Chondrocyte (in vitro differentiated cells): ENCODE measurements around the gene COA6. TPM values are rescaled to one million over a fixed set of nuclear protein-coding genes. Genes with fewer than 3 reads are reported as not detected.

Source experiments
- DNase-seq: peaks from one replicate; pipeline ENCODE4 v3.0.0; 2021; ENCODE audit warnings: mixed read lengths, low spot score
- H3K27ac Mint-ChIP-seq: one replicate; pipeline ENCODE4 v1.8.0; 2021; ENCODE audit warnings: mild to moderate bottlenecking, moderate library complexity, mixed read lengths; ENCODE audit not compliant: unreplicated experiment
- H3K27me3 Mint-ChIP-seq: 2 replicates; pipeline ENCODE4 v1.8.0; 2021; ENCODE audit warnings: low read depth, mixed read lengths
- H3K36me3 Mint-ChIP-seq: 2 replicates; pipeline ENCODE4 v1.8.0; 2021; ENCODE audit warnings: low read depth, mixed read lengths
- H3K4me1 Mint-ChIP-seq: 2 replicates; pipeline ENCODE4 v1.8.0; 2021; ENCODE audit warnings: low read depth, mild to moderate bottlenecking, mixed read lengths
- H3K4me3 Mint-ChIP-seq: one replicate; pipeline ENCODE4 v1.8.0; 2021; ENCODE audit warnings: mild to moderate bottlenecking, moderate library complexity, mixed read lengths; ENCODE audit not compliant: unreplicated experiment
- H3K9me3 Mint-ChIP-seq: 2 replicates; pipeline ENCODE4 v1.8.0; 2021; ENCODE audit warnings: low read depth, mixed read lengths
- total RNA-seq: library from RNA; stranded (reverse); gene quantifications from 3 replicates; pipeline ENCODE4 v1.2.1, GENCODE V29; 2021
- TF ChIP-seq, protein P1 (sequence below): fragments of 200-600 bp; sonication (generic); IDR thresholded peaks from 2 replicates; pipeline ENCODE4 v1.5.0; 2021; ENCODE audit warnings: antibody characterized with exemption, mild to moderate bottlenecking, moderate library complexity

COA6 gene
- total RNA-seq, 1 donor from 2014 or later: 16.1 TPM

- no peak overlapping the region for H3K27ac Mint-ChIP-seq
- H3K4me1 Mint-ChIP-seq: no peaks in the 10 kb centered on the region
- no peak for DNase-seq
- H3K9me3 Mint-ChIP-seq: peaks cover 3% of the 10 kb centered on the region
- H3K27me3 Mint-ChIP-seq: peaks cover 15% of the 10 kb centered on the region
- H3K4me3 Mint-ChIP-seq: no peak overlapping the region
- H3K36me3 Mint-ChIP-seq: no peaks in the 10 kb centered on the region
- TF ChIP-seq, protein P1, sequence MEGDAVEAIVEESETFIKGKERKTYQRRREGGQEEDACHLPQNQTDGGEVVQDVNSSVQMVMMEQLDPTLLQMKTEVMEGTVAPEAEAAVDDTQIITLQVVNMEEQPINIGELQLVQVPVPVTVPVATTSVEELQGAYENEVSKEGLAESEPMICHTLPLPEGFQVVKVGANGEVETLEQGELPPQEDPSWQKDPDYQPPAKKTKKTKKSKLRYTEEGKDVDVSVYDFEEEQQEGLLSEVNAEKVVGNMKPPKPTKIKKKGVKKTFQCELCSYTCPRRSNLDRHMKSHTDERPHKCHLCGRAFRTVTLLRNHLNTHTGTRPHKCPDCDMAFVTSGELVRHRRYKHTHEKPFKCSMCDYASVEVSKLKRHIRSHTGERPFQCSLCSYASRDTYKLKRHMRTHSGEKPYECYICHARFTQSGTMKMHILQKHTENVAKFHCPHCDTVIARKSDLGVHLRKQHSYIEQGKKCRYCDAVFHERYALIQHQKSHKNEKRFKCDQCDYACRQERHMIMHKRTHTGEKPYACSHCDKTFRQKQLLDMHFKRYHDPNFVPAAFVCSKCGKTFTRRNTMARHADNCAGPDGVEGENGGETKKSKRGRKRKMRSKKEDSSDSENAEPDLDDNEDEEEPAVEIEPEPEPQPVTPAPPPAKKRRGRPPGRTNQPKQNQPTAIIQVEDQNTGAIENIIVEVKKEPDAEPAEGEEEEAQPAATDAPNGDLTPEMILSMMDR: no peak
Observed at GRCh38 chr1:234357831-234358230, 15.4 kb upstream of the COA6 start.

- H3K4me3 Mint-ChIP-seq: no peak overlapping the region
- no peaks in the 10 kb centered on the region for H3K9me3 Mint-ChIP-seq
- no peak for DNase-seq
- H3K4me1 Mint-ChIP-seq: no peaks in the 10 kb centered on the region
- no peak overlapping the region for H3K27ac Mint-ChIP-seq
- TF ChIP-seq, protein P1: no peak
- peaks cover 5% of the 10 kb centered on the region for H3K27me3 Mint-ChIP-seq
- no peaks in the 10 kb centered on the region for H3K36me3 Mint-ChIP-seq
Observed at GRCh38 chr1:234361102-234361603, 12.1 kb upstream of the COA6 start.

GRCh38 chr1:234362558-234362957 lies 10.7 kb upstream of the COA6 start:
- Mint-ChIP-seq H3K27ac (no peak overlapping the region), H3K9me3 (no peaks in the 10 kb centered on the region), H3K36me3 (no peaks in the 10 kb centered on the region), H3K27me3 (peaks cover 5% of the 10 kb centered on the region), H3K4me3 (no peak overlapping the region), H3K4me1 (no peaks in the 10 kb centered on the region)
- TF ChIP-seq, protein P1: no peak
- no peak for DNase-seq

DNA sequence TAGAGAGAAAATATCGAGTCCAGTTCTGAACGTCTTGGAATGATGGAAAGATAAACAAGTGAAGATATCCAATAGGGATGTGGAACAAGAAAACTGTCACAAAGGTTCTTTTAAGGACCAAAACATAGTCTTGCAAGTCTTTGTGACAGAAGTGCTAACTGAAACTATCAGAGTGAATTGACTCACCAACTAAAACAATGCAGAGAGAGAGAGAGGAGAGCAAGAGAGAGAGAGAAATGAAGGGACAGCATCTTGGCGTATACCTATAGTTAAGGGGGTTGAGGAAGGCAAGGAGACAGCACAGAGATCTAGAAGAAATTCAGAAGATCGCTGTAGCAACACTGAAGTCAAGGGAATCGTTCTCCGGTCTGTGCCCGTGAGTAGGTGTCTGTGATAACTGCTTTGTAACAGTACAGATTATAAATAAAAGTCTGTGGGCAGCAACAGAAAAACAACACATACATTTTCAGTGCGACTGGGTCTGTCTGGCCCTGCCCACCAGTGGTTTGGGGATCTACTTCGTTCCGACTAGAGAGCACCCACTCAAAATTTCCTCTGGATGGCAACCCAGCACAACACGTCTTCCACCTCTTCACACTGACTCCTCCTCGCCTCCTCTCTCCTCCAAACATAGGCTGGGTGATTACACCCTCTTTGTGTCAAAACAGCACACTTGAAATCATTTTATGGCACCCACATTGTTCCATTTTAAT lies 4.8 kb upstream of the COA6 start:
- Mint-ChIP-seq H3K4me3 (no peak overlapping the region), H3K4me1 (peaks cover 16% of the 10 kb centered on the region), H3K27me3 (no peaks in the 10 kb centered on the region), H3K36me3 (no peaks in the 10 kb centered on the region), H3K9me3 (no peaks in the 10 kb centered on the region), H3K27ac (no peak overlapping the region)
- DNase-seq: no peak
- TF ChIP-seq, protein P1: no peak

DNA sequence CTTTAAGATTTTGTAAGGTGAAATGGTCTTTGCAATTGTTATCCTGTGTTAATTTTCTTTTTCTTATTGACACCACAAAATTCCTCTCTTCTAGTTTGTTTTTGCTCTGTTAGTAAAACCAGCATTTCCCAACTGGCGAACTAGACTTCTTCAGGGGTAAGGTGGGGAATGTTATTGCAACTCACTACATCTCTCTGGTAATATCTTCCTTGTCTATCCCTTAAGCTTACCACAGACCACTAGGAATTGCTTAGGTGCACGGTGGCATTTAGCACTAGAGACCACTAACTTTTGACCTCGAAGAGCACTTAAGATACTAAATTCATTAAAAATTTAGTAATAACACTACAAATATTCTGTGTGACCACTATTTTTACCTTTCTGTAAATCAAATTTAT lies 4.2 kb upstream of the COA6 start:
- H3K4me3 Mint-ChIP-seq: no peak overlapping the region
- TF ChIP-seq, protein P1: no peak

More for the DNA sequence above, 4.2 kb upstream of the COA6 start:
- Mint-ChIP-seq H3K9me3 (no peaks in the 10 kb centered on the region), H3K27me3 (no peaks in the 10 kb centered on the region), H3K4me1 (peaks cover 20% of the 10 kb centered on the region), H3K36me3 (no peaks in the 10 kb centered on the region), H3K27ac (no peak overlapping the region)
- DNase-seq: no peak
